IMR-90 (cell line): Measurements from ENCODE around the gene DNAJC7. TPM values are rescaled to one million over a fixed set of nuclear protein-coding genes. Genes with fewer than 3 reads are reported as not detected.

Source experiments
- ATAC-seq: fragments of 200-7000 bp; cut with Tn5 transposase; 2 replicates; pipeline ENCODE4 v1.9.1; 2020; ENCODE audit warnings: low read depth, mild to moderate bottlenecking, moderate library complexity
- BruUV-seq: library from RNA; stranded (reverse); fragments of 400-500 nt; replicated peaks from 2 replicates; lab custom pipeline; 2021; lab: Mats Ljungman, UMichigan
- CTCF ChIA-PET: fragments of 300-600 bp; formaldehyde crosslinking; extraction: SDS; loops from one replicate; lab custom pipeline; 2021; ENCODE audit warnings: antibody characterized with exemption; lab: Yijun Ruan, JAX
- POLR2A ChIA-PET: fragments of 300-600 bp; sonication (Branson Sonifier 250); formaldehyde crosslinking; loops from one replicate; lab custom pipeline; 2022; ENCODE audit warnings: antibody characterized with exemption; ENCODE audit not compliant: unreplicated experiment; lab: Charles Lee
- DNase-seq: peaks from one replicate; pipeline ENCODE4 v3.0.0; 2013
- H2AFZ ChIP-seq: replicated peaks from 2 replicates; pipeline ENCODE3; 2013; ENCODE audit warnings: low read length, mild to moderate bottlenecking; ENCODE audit not compliant: poor library complexity
- H2AK5ac ChIP-seq: 2 replicates; pipeline ENCODE4 v1.6.1; 2013; ENCODE audit warnings: low read depth, low read length, inconsistent platforms
- H2AK9ac ChIP-seq: replicated peaks from 2 replicates; pipeline ENCODE3; 2013; ENCODE audit warnings: mild to moderate bottlenecking, low read depth, low read length, moderate library complexity; ENCODE audit not compliant: poor library complexity
- H2BK120ac ChIP-seq: 2 replicates; pipeline ENCODE4 v1.6.1; 2013; ENCODE audit warnings: low read depth, low read length, inconsistent platforms
- H2BK15ac ChIP-seq: 3 replicates; pipeline ENCODE4 v1.6.1; 2013; ENCODE audit warnings: low read depth, low read length, inconsistent platforms
- H2BK20ac ChIP-seq: 2 replicates; pipeline ENCODE4 v1.6.1; 2013; ENCODE audit warnings: low read depth, mild to moderate bottlenecking, inconsistent platforms, low read length, moderate library complexity
- H2BK5ac ChIP-seq: 2 replicates; pipeline ENCODE4 v1.6.1; 2013; ENCODE audit warnings: mild to moderate bottlenecking, low read depth, low read length, inconsistent platforms; ENCODE audit not compliant: poor library complexity, severe bottlenecking
- H3K14ac ChIP-seq: replicated peaks from 2 replicates; pipeline ENCODE4 v1.6.1; 2013; ENCODE audit warnings: low read depth, low read length, inconsistent platforms
- H3K18ac ChIP-seq: 2 replicates; pipeline ENCODE4 v1.6.1; 2013; ENCODE audit warnings: low read depth, low read length, control low read depth
- H3K23ac ChIP-seq: 2 replicates; pipeline ENCODE4 v1.6.1; 2013; ENCODE audit warnings: low read depth, low read length, inconsistent platforms
- H3K27ac ChIP-seq: 2 replicates; pipeline ENCODE4 v1.5.1; 2013; ENCODE audit warnings: mild to moderate bottlenecking, control low read depth, low read length; ENCODE audit not compliant: insufficient read depth
- H3K27me3 ChIP-seq: 2 replicates; pipeline ENCODE4 v1.6.1; 2013; ENCODE audit warnings: low read length; ENCODE audit not compliant: control insufficient read depth, insufficient read depth
- H3K36me3 ChIP-seq: 2 replicates; pipeline ENCODE4 v1.6.1; 2013; ENCODE audit warnings: low read length, mixed read lengths; ENCODE audit not compliant: control insufficient read depth, insufficient read depth
- H3K4ac ChIP-seq: 2 replicates; pipeline ENCODE4 v1.6.1; 2013; ENCODE audit warnings: low read depth, low read length, inconsistent platforms
- H3K4me1 ChIP-seq: 2 replicates; pipeline ENCODE4 v1.6.1; 2013; ENCODE audit warnings: low read length, mixed read lengths; ENCODE audit not compliant: control insufficient read depth, insufficient read depth
- H3K4me2 ChIP-seq: 2 replicates; pipeline ENCODE4 v1.6.1; 2013; ENCODE audit warnings: low read depth, mild to moderate bottlenecking, control low read depth, low read length, moderate library complexity
- H3K4me3 ChIP-seq: 2 replicates; pipeline ENCODE4 v1.5.1; 2013; ENCODE audit warnings: low read depth, mild to moderate bottlenecking, control low read depth, low read length, moderate library complexity; ENCODE audit not compliant: insufficient read depth
- H3K56ac ChIP-seq: 2 replicates; pipeline ENCODE4 v1.6.1; 2013; ENCODE audit warnings: low read length, inconsistent platforms; ENCODE audit not compliant: insufficient read depth; ENCODE audit errors: extremely low read depth
- H3K79me1 ChIP-seq, 2 experiments: 2 replicates each; pipeline ENCODE4 v1.6.1; 2013; ENCODE audit warnings: low read length in 2 of 2, inconsistent platforms in 1 of 2, low read depth in 1 of 2
- H3K9ac ChIP-seq: 2 replicates; pipeline ENCODE4 v1.6.1; 2013; ENCODE audit warnings: low read depth, low read length, control low read depth
- H3K9me1 ChIP-seq: 2 replicates; pipeline ENCODE4 v1.6.1; 2013; ENCODE audit warnings: low read length, inconsistent platforms; ENCODE audit not compliant: insufficient read depth
- H3K9me3 ChIP-seq: 2 replicates; pipeline ENCODE4 v1.6.1; 2013; ENCODE audit warnings: low read length; ENCODE audit not compliant: control insufficient read depth, insufficient read depth
- H4K20me1 ChIP-seq: 2 replicates; pipeline ENCODE4 v1.6.1; 2013; ENCODE audit warnings: low read length, inconsistent platforms; ENCODE audit not compliant: insufficient read depth
- H4K5ac ChIP-seq: 2 replicates; pipeline ENCODE4 v1.6.1; 2013; ENCODE audit warnings: mild to moderate bottlenecking, low read depth, low read length, control low read depth
- H4K8ac ChIP-seq, 2 experiments: 2 replicates each; pipeline ENCODE4 v1.6.1; 2013; ENCODE audit warnings: low read depth in 2 of 2, low read length in 2 of 2, control low read depth in 1 of 2, inconsistent platforms in 1 of 2
- H4K91ac ChIP-seq: 2 replicates; pipeline ENCODE4 v1.6.1; 2013; ENCODE audit warnings: low read depth, low read length, inconsistent platforms; ENCODE audit not compliant: insufficient read depth
- BHLHE40 ChIP-seq: fragments of 150-350 bp; IDR thresholded peaks from 2 replicates; pipeline ENCODE4 v1.6.1; 2016; ENCODE audit warnings: mild to moderate bottlenecking, low read depth, low read length
- NFE2L2 ChIP-seq: fragments of 150-350 bp; IDR thresholded peaks from 2 replicates; pipeline ENCODE4 v1.6.1; 2016; ENCODE audit warnings: low read depth, mild to moderate bottlenecking, low read length
- RCOR1 ChIP-seq: IDR thresholded peaks from 2 replicates; pipeline ENCODE4 v1.6.1; 2012; ENCODE audit warnings: mild to moderate bottlenecking, low read length, improper control_type of control experiment; ENCODE audit not compliant: insufficient replicate concordance
- RFX5 ChIP-seq: IDR thresholded peaks from 2 replicates; pipeline ENCODE4 v1.8.0; 2012; ENCODE audit warnings: low read depth, mild to moderate bottlenecking, low read length, moderate library complexity
- WGBS, 2 experiments: methylation state at CpG; one replicate each; pipeline versions ENCODE4 v1.1.5 to v1.1.7; 2013; ENCODE audit warnings: missing lambda C conversion rate in 2 of 2; ENCODE audit not compliant: insufficient read length in 1 of 2; ENCODE audit errors: extremely low coverage in 2 of 2; 5-methylcytosine and 5-hydroxymethylcytosine counted together
- dilution Hi-C: fragments of 300-500 bp; cut with HindIII; formaldehyde crosslinking; loops from one replicate; pipeline ENCODE4 v1.14.3; 2018; ENCODE audit warnings: low sequenced_read_pairs; ENCODE audit not compliant: unreplicated experiment
- in situ Hi-C: fragments of 300-500 bp; cut with MboI; formaldehyde crosslinking; loops from 3 replicates; pipeline ENCODE4 v1.14.3; 2019; ENCODE audit warnings: low sequenced_read_pairs, inconsistent platforms, mixed read lengths
- intact Hi-C: fragments of 100-400 bp; cut with micrococcal nuclease; formaldehyde crosslinking; loops from 2 replicates; pipeline ENCODE4 v1.10.0; 2022
- polyA plus RNA-seq, 3 experiments: library from polyadenylated mRNA; depleted of rRNA; stranded (reverse); fragments of >200 nt; gene quantifications; 2 replicates each; pipeline ENCODE4 v1.2.3, GENCODE V29; 2012; ENCODE audit warnings: low replicate concordance in 1 of 3
- total RNA-seq: library from RNA; depleted of rRNA; stranded (reverse); fragments of >200 nt; gene quantifications from 2 replicates; pipeline ENCODE4 v1.2.3, GENCODE V29; 2012

DNAJC7 gene
- total and polyA plus RNA-seq, 2 of the 4 experiments (the other 2 are of a cell fraction), result 49.3 to 71.7 TPM

GRCh38 chr17:41941168-41941567 is 76.1 kb downstream of the DNAJC7 start:
- Histone ChIP-seq H2AFZ (no peak overlapping the region), H3K14ac (no peak overlapping the region), H3K4me3 (no peak overlapping the region), H3K4me1 (no peaks in the 10 kb centered on the region), H3K36me3 (no peaks in the 10 kb centered on the region), H3K9me3 (no peaks in the 10 kb centered on the region), H3K27me3 (no peaks in the 10 kb centered on the region), H2AK5ac (no peak overlapping the region), H3K9me1 (no peaks in the 10 kb centered on the region; the same call in 1 of the 2 replicates), H4K5ac (no peak overlapping the region), H3K4ac (no peak overlapping the region), H2BK20ac (no peak overlapping the region), H3K23ac (no peak overlapping the region), H3K18ac (no peak overlapping the region), H3K56ac (no peak overlapping the region), H3K27ac (no peak overlapping the region), H3K79me1 (no peaks in the 10 kb centered on the region), H2BK5ac (no peak overlapping the region), H2BK15ac (no peak overlapping the region), H2BK120ac (no peak overlapping the region), H4K8ac (no peak overlapping the region), H4K91ac (no peak overlapping the region), H2AK9ac (no peak overlapping the region), H4K20me1 (no peaks in the 10 kb centered on the region), H3K9ac (no peak overlapping the region), H3K4me2 (no peak overlapping the region)
- BruUV-seq, result no TSS peak
- in situ Hi-C loops, result no loop called here
- no CpG with 5 or more reads among the region's 5 CpGs for whole genome bisulfite sequencing, 2 experiments
- dilution Hi-C loops, result no loop called here
- ChIA-PET CTCF (no interaction called here), POLR2A (no interaction called here)
- intact Hi-C loops, result no loop called here
- DNase-seq (no peak), ATAC-seq (no peak)
- TF ChIP-seq RFX5, result no peak
- no peak for TF ChIP-seq RCOR1
- no peak for TF ChIP-seq NFE2L2
- no peak for TF ChIP-seq BHLHE40
